GM12892 (cell line): ENCODE data around the gene OR9Q1.

Experiments used
- POLR2A ChIP-seq: IDR thresholded peaks from 2 replicates; pipeline ENCODE4 v1.6.1; 2011; ENCODE audit warnings: low read depth, low read length, control low read depth
- POLR2AphosphoS5 ChIP-seq: IDR thresholded peaks from 2 replicates; pipeline ENCODE4 v1.6.1; 2011; ENCODE audit warnings: low read depth, low read length, control low read depth

GRCh38 chr11:58011771-58012170 is 11.9 kb upstream of the OR9Q1 start:
- TF ChIP-seq POLR2AphosphoS5 (no peak), POLR2A (no peak)
